Measurements from ENCODE around the gene DIABLO.
"Not testable (repeated sequence)": the region's sequence is repeated elsewhere in the genome, so short reads cannot be mapped to it uniquely, and the experiment has no call there.

Gene DIABLO
- total RNA-seq: 9.6 to 16.1 (median 11.6) reads per million in 4 experiments

- DNase-seq: peak; percentile 99
These were observed at the start of gene DIABLO for GRCh38 chr12:122225683-122226365. TSS of gene DIABLO (minus strand) at chr12:122226052. CDS start at chr12:122226014, 38 bp downstream.

- no peak for DNase-seq
These were observed 49.6 kb upstream of the DIABLO start for GRCh38 chr12:122275459-122275858.

GRCh38 chr12:122266230-122266901 is 40.5 kb upstream of the DIABLO start, which contains the start of gene VPS33A:
TSS of gene VPS33A (minus strand) at chr12:122266494. CDS start at chr12:122266408, 86 bp downstream.
- peak; percentile 84 for DNase-seq

- peak; percentile 42 for DNase-seq
These were observed 40.0 kb upstream of the DIABLO start for GRCh38 chr12:122265886-122266229.

- DNase-seq: no peak
These were observed 39.6 kb upstream of the DIABLO start for GRCh38 chr12:122265476-122265875.

- not testable (repeated sequence) for DNase-seq
These were observed 34.9 kb upstream of the DIABLO start for GRCh38 chr12:122260735-122261134.

- not testable (repeated sequence) for DNase-seq
These were observed 33.1 kb upstream of the DIABLO start for GRCh38 chr12:122258939-122259338.

- not testable (repeated sequence) for DNase-seq
These were observed 32.6 kb upstream of the DIABLO start for GRCh38 chr12:122258462-122258861.

GRCh38 chr12:122250536-122250935 is 24.7 kb upstream of the DIABLO start:
- no peak for DNase-seq

GRCh38 chr12:122250047-122250446 is 24.2 kb upstream of the DIABLO start:
- no peak for DNase-seq

- no peak for DNase-seq
These were observed 19.7 kb upstream of the DIABLO start for GRCh38 chr12:122245553-122245952.

GRCh38 chr12:122244565-122245371 is 18.9 kb upstream of the DIABLO start:
- no peak for DNase-seq

- no peak for DNase-seq
These were observed 18.1 kb upstream of the DIABLO start for GRCh38 chr12:122243965-122244364.

- DNase-seq: no peak
These were observed 13.0 kb upstream of the DIABLO start for GRCh38 chr12:122238861-122239260.

GRCh38 chr12:122235741-122236140 is 9.9 kb upstream of the DIABLO start:
- no peak for DNase-seq

- no peak for DNase-seq
These were observed 6.8 kb upstream of the DIABLO start for GRCh38 chr12:122232691-122233090.

- DNase-seq: no peak
These were observed 4.9 kb upstream of the DIABLO start for GRCh38 chr12:122230798-122231197.

- no peak for DNase-seq
These were observed 2.2 kb upstream of the DIABLO start for GRCh38 chr12:122228092-122228491.

- peak; percentile 39 for DNase-seq
These were observed 1.5 kb upstream of the DIABLO start for GRCh38 chr12:122227341-122227740.

GRCh38 chr12:122226366-122227125 is 694 bp upstream of the DIABLO start:
- no peak for DNase-seq

GRCh38 chr12:122216445-122216844 is 9.4 kb downstream of the DIABLO start:
- DNase-seq: no peak

- DNase-seq: no peak
These were observed 10.1 kb downstream of the DIABLO start for GRCh38 chr12:122215771-122216170.

Measured in effector CD8-positive, alpha-beta T cell (primary cell).